Measurements from ENCODE around the gene GNB5. TPM values are rescaled to one million over a fixed set of nuclear protein-coding genes. Genes with fewer than 3 reads are reported as not detected.

The GNB5 gene
- total RNA-seq, 1 donor from 2014 or later = 22.3 TPM

DNA sequence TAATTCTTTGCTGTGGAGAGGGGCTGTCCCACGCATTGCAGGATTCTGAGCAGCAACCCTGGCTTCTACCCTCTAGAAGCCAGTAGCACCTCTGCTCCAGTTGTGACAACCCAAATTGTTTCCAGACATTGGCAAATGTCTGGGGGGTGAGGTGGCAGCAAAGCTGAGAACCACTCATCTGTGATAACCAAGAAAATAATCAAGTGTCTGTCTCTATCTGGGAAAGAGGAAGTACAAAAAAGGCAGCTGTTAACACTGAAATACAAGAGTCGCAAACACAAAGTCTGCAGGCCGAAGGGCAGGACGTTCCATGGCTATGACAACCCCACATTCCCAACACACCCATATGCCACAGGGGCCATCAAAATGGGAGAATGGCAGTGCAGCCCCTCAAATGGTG is 42.2 kb upstream of the GNB5 start:
- peaks cover 4% of the 10 kb centered on the region for H3K36me3 Mint-ChIP-seq
- no peak for DNase-seq (ENCODE audit: low spot score in 2 of 2, unreplicated experiment in 2 of 2)
- H3K4me1 Mint-ChIP-seq = peaks cover 9% of the 10 kb centered on the region
- no peak for TF ChIP-seq CTCF (IDR thresholded peaks at IDR 0.05; ENCODE audit: unreplicated experiment)
- no peak overlapping the region for H3K4me3 Mint-ChIP-seq
- H3K27me3 Mint-ChIP-seq (ENCODE audit: low read depth) = no peaks in the 10 kb centered on the region
- H3K27ac Mint-ChIP-seq = peak overlapping the region; percentile 66
- H3K9me3 Mint-ChIP-seq = no peaks in the 10 kb centered on the region

- DNase-seq (ENCODE audit: low spot score in 2 of 2, unreplicated experiment in 2 of 2) = no peak
- no peaks in the 10 kb centered on the region for H3K27me3 Mint-ChIP-seq (ENCODE audit: low read depth)
- peaks cover 3% of the 10 kb centered on the region for H3K36me3 Mint-ChIP-seq
- no peak for TF ChIP-seq CTCF (IDR thresholded peaks at IDR 0.05; ENCODE audit: unreplicated experiment)
- H3K4me3 Mint-ChIP-seq = no peak overlapping the region
- peaks cover 9% of the 10 kb centered on the region for H3K4me1 Mint-ChIP-seq
- H3K27ac Mint-ChIP-seq = peak overlapping the region; percentile 81
- no peaks in the 10 kb centered on the region for H3K9me3 Mint-ChIP-seq
Measured at GRCh38 chr15:52232327-52232726, 41.1 kb upstream of the GNB5 start.

GRCh38 chr15:52230073-52230472 is 38.9 kb upstream of the GNB5 start:
- Mint-ChIP-seq H3K4me3 (no peak overlapping the region), H3K4me1 (peaks cover 9% of the 10 kb centered on the region), H3K27me3 (ENCODE audit: low read depth) (no peaks in the 10 kb centered on the region), H3K27ac (no peak overlapping the region), H3K9me3 (no peaks in the 10 kb centered on the region), H3K36me3 (no peaks in the 10 kb centered on the region)
- DNase-seq (ENCODE audit: low spot score in 2 of 2, unreplicated experiment in 2 of 2) = no peak
- TF ChIP-seq CTCF (IDR thresholded peaks at IDR 0.05; ENCODE audit: unreplicated experiment) = no peak

DNA sequence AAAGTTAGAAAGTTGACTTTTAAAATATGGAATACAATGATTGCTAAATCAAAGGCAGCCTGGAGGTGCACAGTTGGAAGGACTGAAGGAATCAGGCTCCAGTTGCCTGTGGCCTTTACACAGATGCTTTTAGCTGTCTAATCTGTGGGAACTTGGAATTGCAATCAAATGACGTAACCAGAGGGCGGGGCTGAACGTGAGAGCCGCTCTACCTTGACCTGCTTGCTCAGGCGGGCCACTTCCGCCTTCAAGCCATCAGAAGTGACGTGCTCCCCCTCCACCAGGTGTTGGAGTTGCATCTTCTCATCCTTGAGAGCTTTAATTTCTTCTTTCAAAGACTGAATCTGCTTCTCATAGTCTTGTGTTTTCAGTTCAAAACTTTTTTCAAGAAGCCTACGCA is 37.7 kb upstream of the GNB5 start:
- TF ChIP-seq CTCF (IDR thresholded peaks at IDR 0.05; ENCODE audit: unreplicated experiment) = no peak
- H3K4me3 Mint-ChIP-seq = no peak overlapping the region
- peak in 1 of 2 experiments; percentile 45 for DNase-seq (ENCODE audit: low spot score in 2 of 2, unreplicated experiment in 2 of 2)
- H3K36me3 Mint-ChIP-seq = no peaks in the 10 kb centered on the region
- no peaks in the 10 kb centered on the region for H3K27me3 Mint-ChIP-seq (ENCODE audit: low read depth)
- H3K4me1 Mint-ChIP-seq = peaks cover 9% of the 10 kb centered on the region
- no peaks in the 10 kb centered on the region for H3K9me3 Mint-ChIP-seq
- H3K27ac Mint-ChIP-seq = no peak overlapping the region

DNA sequence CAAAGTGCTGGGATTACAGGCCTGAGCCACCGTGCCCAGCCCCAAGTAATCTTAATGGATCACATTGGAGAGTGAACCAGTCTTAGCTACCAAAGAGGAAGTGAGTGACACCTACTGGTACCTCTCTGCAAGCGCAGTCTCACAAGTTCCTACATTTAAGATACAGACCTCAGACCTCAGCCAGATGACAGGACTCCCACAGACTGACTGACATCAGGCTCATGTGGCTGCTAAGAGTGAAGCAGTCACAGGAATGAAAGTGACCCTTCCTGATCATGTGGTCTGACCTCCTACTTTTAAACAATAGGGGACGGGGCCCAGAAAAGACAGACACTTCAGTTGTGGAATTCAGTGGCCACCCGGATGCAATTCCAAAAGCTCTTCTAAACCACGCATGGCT is 36.3 kb upstream of the GNB5 start:
- peak; percentile 59 for TF ChIP-seq CTCF (IDR thresholded peaks at IDR 0.05; ENCODE audit: unreplicated experiment)
- peak in 1 of 2 experiments; percentile 44 for DNase-seq (ENCODE audit: low spot score in 2 of 2, unreplicated experiment in 2 of 2)
- Mint-ChIP-seq H3K27ac (peak overlapping the region; percentile 76), H3K4me1 (peaks cover 7% of the 10 kb centered on the region), H3K36me3 (peaks cover 8% of the 10 kb centered on the region), H3K9me3 (no peaks in the 10 kb centered on the region), H3K27me3 (ENCODE audit: low read depth) (no peaks in the 10 kb centered on the region), H3K4me3 (no peak overlapping the region)

GRCh38 chr15:52225230-52225629 is 34.0 kb upstream of the GNB5 start:
- Mint-ChIP-seq H3K4me3 (no peak overlapping the region), H3K4me1 (no peaks in the 10 kb centered on the region), H3K9me3 (no peaks in the 10 kb centered on the region), H3K36me3 (peaks cover 14% of the 10 kb centered on the region), H3K27ac (no peak overlapping the region), H3K27me3 (ENCODE audit: low read depth) (no peaks in the 10 kb centered on the region)
- no peak for DNase-seq (ENCODE audit: low spot score in 2 of 2, unreplicated experiment in 2 of 2)
- TF ChIP-seq CTCF (IDR thresholded peaks at IDR 0.05; ENCODE audit: unreplicated experiment) = no peak
